Endothelial cell of umbilical vein (primary cell): ENCODE results near the gene POLR2B. TPM values are rescaled to one million over a fixed set of nuclear protein-coding genes. Genes with fewer than 3 reads are reported as not detected.
A peak's percentile ranks its signal among the peaks of the same experiment; 100 is the strongest.

ENCODE experiments used
- BruUV-seq: library from RNA; stranded (reverse); fragments of 400-500 nt; replicated peaks from 2 replicates; lab custom pipeline; 2021; lab: Mats Ljungman, UMichigan
- CTCF ChIA-PET: fragments of 300-600, 350-600 bp; sonication (Branson Sonifier 250); formaldehyde crosslinking; loops from one replicate; lab custom pipeline; 2021; ENCODE audit warnings: antibody characterized with exemption, inconsistent platforms; lab: Charles Lee
- POLR2A ChIA-PET: fragments of 300-600, 350-600 bp; sonication (Branson Sonifier 250); formaldehyde crosslinking; loops from one replicate; lab custom pipeline; 2021; ENCODE audit warnings: antibody characterized with exemption, inconsistent platforms; lab: Charles Lee
- DNase-seq: peaks from one replicate; pipeline ENCODE4 v3.0.0-alpha.2; 2011; ENCODE audit warnings: low read depth, low spot score
- FAIRE-seq: peaks from 2 replicates; lab custom pipeline; 2011; peaks lifted over from hg19 to GRCh38; lab: Jason Lieb, UNC
- H2AFZ ChIP-seq: 2 replicates; pipeline ENCODE4 v1.6.0; 2012; ENCODE audit warnings: low read depth, low read length, control low read depth, inconsistent platforms
- H3K27ac ChIP-seq: 2 replicates; pipeline ENCODE4 v1.5.1; 2011; ENCODE audit warnings: low read depth, mild to moderate bottlenecking, control low read depth, low read length, moderate library complexity; ENCODE audit not compliant: insufficient read depth
- H3K27me3 ChIP-seq, 2 experiments: 2 replicates each; pipeline versions ENCODE4 v1.6.0 to v1.6.1; 2011; ENCODE audit warnings: low read length in 2 of 2, mixed read lengths in 1 of 2; ENCODE audit not compliant: control insufficient read depth in 2 of 2, insufficient read depth in 2 of 2
- H3K36me3 ChIP-seq, 2 experiments: 2 replicates in 1 of 2; 3 replicates in 1 of 2; pipeline ENCODE4 v1.5.1; 2011; ENCODE audit warnings: low read length in 2 of 2, mild to moderate bottlenecking in 1 of 2, moderate library complexity in 1 of 2; ENCODE audit not compliant: control insufficient read depth in 2 of 2, insufficient read depth in 2 of 2; ENCODE audit errors: extremely low read depth in 1 of 2
- H3K4me1 ChIP-seq: 3 replicates; pipeline ENCODE4 v1.5.1; 2011; ENCODE audit warnings: mild to moderate bottlenecking, low read length; ENCODE audit not compliant: control insufficient read depth, insufficient read depth; ENCODE audit errors: extremely low read depth
- H3K4me2 ChIP-seq: 2 replicates; pipeline ENCODE4 v1.6.1; 2011; ENCODE audit warnings: low read length, control low read depth, mixed read lengths; ENCODE audit not compliant: insufficient read depth
- H3K4me3 ChIP-seq, 3 experiments: fragments of 200-600 bp in 1 of 3; sonication (generic), shearing (Covaris generic) in 1 of 3; replicated peaks in 1 of 3; 2 replicates each; pipeline ENCODE4 v1.5.1; 2011 to 2016; ENCODE audit warnings: control low read depth in 3 of 3, low read length in 3 of 3, mild to moderate bottlenecking in 2 of 3, inconsistent platforms in 1 of 3, low read depth in 1 of 3, moderate library complexity in 1 of 3; ENCODE audit not compliant: insufficient read depth in 1 of 3
- H3K79me2 ChIP-seq: 2 replicates; pipeline ENCODE4 v1.6.0; 2012; ENCODE audit warnings: low read length, inconsistent platforms; ENCODE audit not compliant: control insufficient read depth, insufficient read depth
- H3K9ac ChIP-seq: replicated peaks from 2 replicates; pipeline ENCODE3; 2011; ENCODE audit warnings: low read length, control low read depth; ENCODE audit not compliant: insufficient read depth; ENCODE audit errors: extremely low read depth
- H3K9me1 ChIP-seq: replicated peaks from 3 replicates; pipeline ENCODE4 v1.6.0; 2011; ENCODE audit warnings: mild to moderate bottlenecking, low read length; ENCODE audit not compliant: control insufficient read depth, insufficient read depth; ENCODE audit errors: extremely low read depth
- H3K9me3 ChIP-seq: replicated peaks from 2 replicates; pipeline ENCODE4 v1.5.1; 2012; ENCODE audit warnings: low read length, inconsistent platforms; ENCODE audit not compliant: control insufficient read depth, insufficient read depth
- H4K20me1 ChIP-seq: replicated peaks from 2 replicates; pipeline ENCODE3; 2011; ENCODE audit warnings: mild to moderate bottlenecking, low read length; ENCODE audit not compliant: control insufficient read depth, insufficient read depth; ENCODE audit errors: extremely low read depth
- EZH2 ChIP-seq: IDR thresholded peaks from 2 replicates; pipeline ENCODE4 v1.6.1; 2012; ENCODE audit warnings: borderline replicate concordance, low read depth, mild to moderate bottlenecking, moderate library complexity, low read length, inconsistent platforms; ENCODE audit not compliant: severe bottlenecking
- FOS ChIP-seq: IDR thresholded peaks from 2 replicates; pipeline ENCODE4 v1.6.1; 2011; ENCODE audit warnings: mild to moderate bottlenecking, low read length, moderate library complexity, borderline replicate concordance; ENCODE audit not compliant: insufficient read depth
- GATA2 ChIP-seq: IDR thresholded peaks from 2 replicates; pipeline ENCODE4 v1.7.0; 2011; ENCODE audit warnings: low read depth, mild to moderate bottlenecking, moderate library complexity, mixed read lengths, low read length; ENCODE audit not compliant: insufficient read length, insufficient read depth
- JUN ChIP-seq: IDR thresholded peaks from 2 replicates; pipeline ENCODE4 v1.6.1; 2011; ENCODE audit warnings: borderline replicate concordance, low read depth; ENCODE audit not compliant: insufficient read length, insufficient read depth
- MAX ChIP-seq: IDR thresholded peaks from 2 replicates; pipeline ENCODE4 v1.6.1; 2011; ENCODE audit not compliant: insufficient read depth, insufficient read length
- POLR2AphosphoS5 ChIP-seq: IDR thresholded peaks from 2 replicates; pipeline ENCODE4 v1.6.1; 2012; ENCODE audit warnings: low read depth, mild to moderate bottlenecking, control low read depth, low read length, moderate library complexity; ENCODE audit not compliant: insufficient read depth
- dilution Hi-C: fragments of 300-500 bp; cut with MboI; formaldehyde crosslinking; loops from one replicate; pipeline ENCODE4 v1.15.0; 2019; ENCODE audit warnings: low sequenced_read_pairs; ENCODE audit not compliant: extremely low pct_ligation_motif_present
- intact Hi-C: fragments of 100-400 bp; cut with micrococcal nuclease; formaldehyde crosslinking; loops from one replicate; pipeline ENCODE4 v1.10.0; 2022
- polyA plus RNA-seq, 4 experiments: library from polyadenylated mRNA; depleted of rRNA in 3 of 4; stranded (reverse) in 3 of 4; unstranded in 1 of 4; fragments of >200 nt; gene quantifications; 2 replicates each; pipeline versions ENCODE4 v1.2.1 to v1.2.3, GENCODE V29; 2011 to 2012; ENCODE audit warnings: missing spikeins in 1 of 4
- total RNA-seq: library from RNA; stranded (reverse); gene quantifications from 2 replicates; pipeline ENCODE4 v1.2.3, GENCODE V29; 2021
- TF ChIP-seq, protein P1 (sequence below), 2 donors: IDR thresholded peaks; 1 replicate in 1 of 2; 2 replicates in 1 of 2; pipeline ENCODE4 v1.5.1; 2011; ENCODE audit warnings: low read length in 2 of 2, mild to moderate bottlenecking in 2 of 2, moderate library complexity in 2 of 2, control low read depth in 1 of 2, inconsistent platforms in 1 of 2, low read depth in 1 of 2; ENCODE audit not compliant: insufficient read depth in 1 of 2; ENCODE audit errors: extremely low read depth in 1 of 2

POLR2B gene
- total and polyA plus RNA-seq, 2 donors (not counting 3 experiments of a cell fraction or from before 2014, with no cell fraction given) = 75.5 to 148 TPM

- H3K36me3 ChIP-seq = peaks cover 0 to 6% of the 10 kb centered on the region in 2 experiments
- no peak overlapping the region for H3K27ac ChIP-seq
- peaks cover 58% of the 10 kb centered on the region for H3K79me2 ChIP-seq
- no peak overlapping the region for H3K4me3 ChIP-seq
- TF ChIP-seq POLR2AphosphoS5 (no peak), FOS (no peak), JUN (no peak), GATA2 (no peak), EZH2 (no peak), MAX (no peak)
- TF ChIP-seq, protein P1, sequence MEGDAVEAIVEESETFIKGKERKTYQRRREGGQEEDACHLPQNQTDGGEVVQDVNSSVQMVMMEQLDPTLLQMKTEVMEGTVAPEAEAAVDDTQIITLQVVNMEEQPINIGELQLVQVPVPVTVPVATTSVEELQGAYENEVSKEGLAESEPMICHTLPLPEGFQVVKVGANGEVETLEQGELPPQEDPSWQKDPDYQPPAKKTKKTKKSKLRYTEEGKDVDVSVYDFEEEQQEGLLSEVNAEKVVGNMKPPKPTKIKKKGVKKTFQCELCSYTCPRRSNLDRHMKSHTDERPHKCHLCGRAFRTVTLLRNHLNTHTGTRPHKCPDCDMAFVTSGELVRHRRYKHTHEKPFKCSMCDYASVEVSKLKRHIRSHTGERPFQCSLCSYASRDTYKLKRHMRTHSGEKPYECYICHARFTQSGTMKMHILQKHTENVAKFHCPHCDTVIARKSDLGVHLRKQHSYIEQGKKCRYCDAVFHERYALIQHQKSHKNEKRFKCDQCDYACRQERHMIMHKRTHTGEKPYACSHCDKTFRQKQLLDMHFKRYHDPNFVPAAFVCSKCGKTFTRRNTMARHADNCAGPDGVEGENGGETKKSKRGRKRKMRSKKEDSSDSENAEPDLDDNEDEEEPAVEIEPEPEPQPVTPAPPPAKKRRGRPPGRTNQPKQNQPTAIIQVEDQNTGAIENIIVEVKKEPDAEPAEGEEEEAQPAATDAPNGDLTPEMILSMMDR (IDR thresholded peaks at IDR 0.05; ENCODE audit: extremely low read depth in 1 of 2, insufficient read depth in 1 of 2, low read depth in 1 of 2, low read length in 2 of 2) = no peak
- no peak overlapping the region for H3K9ac ChIP-seq
- no peaks in the 10 kb centered on the region for H3K9me3 ChIP-seq
- H3K4me2 ChIP-seq = no peak overlapping the region
- no peaks in the 10 kb centered on the region for H3K27me3 ChIP-seq
- TSS peak; percentile 25 for BruUV-seq
- intact Hi-C loops (no loop called here), dilution Hi-C loops (no loop called here)
- FAIRE-seq = no peak
- H4K20me1 ChIP-seq = no peaks in the 10 kb centered on the region
- ChIA-PET CTCF (interaction anchor here (1.0 to 1.7 kb wide), 3 partner anchors 11 to 113 kb away, joined by 3 to 6 read pairs (median 3); no protein-coding TSS in a partner anchor), POLR2A (no interaction called here)
- peaks cover 24% of the 10 kb centered on the region for H3K4me1 ChIP-seq
- H2AFZ ChIP-seq = no peak overlapping the region
- no peak for DNase-seq
- H3K9me1 ChIP-seq = no peaks in the 10 kb centered on the region
Observed at GRCh38 chr4:57051524-57051923, 72.8 kb downstream of the POLR2B start.
